GM18868 (cell line): ENCODE measurements around the gene ZDHHC11.
"Not testable (repeated sequence)": the region's sequence is repeated elsewhere in the genome, so short reads cannot be mapped to it uniquely, and the experiment has no call there.

ENCODE experiments used
- ATAC-seq: cut with Tn5 transposase; IDR thresholded peaks from one replicate; pipeline ENCODE4 v1.9.1; 2021; ENCODE audit warnings: mild to moderate bottlenecking, moderate library complexity; ENCODE audit not compliant: unreplicated experiment

The ZDHHC11 gene

DNA sequence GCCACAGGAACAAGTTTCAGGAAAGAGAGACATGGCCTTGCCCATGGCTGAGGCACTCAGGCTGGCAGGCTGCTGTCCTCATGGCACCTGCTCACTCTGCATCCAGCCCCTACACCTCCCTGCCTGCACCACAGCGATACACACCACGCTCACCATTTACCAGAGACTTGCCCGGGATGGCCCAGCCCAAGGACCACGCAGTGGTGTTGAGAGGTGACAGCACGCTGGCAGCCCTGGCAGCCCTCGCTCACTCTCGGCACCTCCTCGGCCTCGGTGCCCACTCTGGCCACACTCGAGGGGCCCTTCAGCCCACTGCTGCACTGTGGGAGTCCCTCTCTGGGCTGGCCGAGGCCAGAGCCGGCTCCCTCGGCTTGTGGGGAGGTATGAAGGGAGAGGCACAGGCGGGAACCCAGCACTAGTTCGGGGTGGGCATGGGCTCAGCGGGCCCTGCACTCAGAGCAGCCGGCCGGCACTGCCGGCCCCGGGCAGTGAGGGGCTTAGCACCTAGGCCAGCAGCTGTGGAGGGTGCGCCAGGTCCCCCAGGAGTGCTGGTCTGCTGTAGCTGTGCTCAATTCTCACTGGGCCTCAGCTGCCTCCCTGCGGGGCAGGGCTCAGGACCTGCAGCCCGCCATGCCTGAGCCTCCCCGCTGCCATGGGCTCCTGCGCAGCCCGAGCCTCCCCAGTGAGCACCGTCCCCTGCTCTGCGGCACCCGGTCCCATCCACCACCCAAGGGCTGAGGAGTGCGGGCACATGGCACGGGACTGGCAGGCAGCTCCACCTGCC lies 86.6 kb downstream of the ZDHHC11 start:
- no peak for ATAC-seq

GRCh38 chr5:763397-763796 lies 87.4 kb downstream of the ZDHHC11 start:
- ATAC-seq, result no peak

DNA sequence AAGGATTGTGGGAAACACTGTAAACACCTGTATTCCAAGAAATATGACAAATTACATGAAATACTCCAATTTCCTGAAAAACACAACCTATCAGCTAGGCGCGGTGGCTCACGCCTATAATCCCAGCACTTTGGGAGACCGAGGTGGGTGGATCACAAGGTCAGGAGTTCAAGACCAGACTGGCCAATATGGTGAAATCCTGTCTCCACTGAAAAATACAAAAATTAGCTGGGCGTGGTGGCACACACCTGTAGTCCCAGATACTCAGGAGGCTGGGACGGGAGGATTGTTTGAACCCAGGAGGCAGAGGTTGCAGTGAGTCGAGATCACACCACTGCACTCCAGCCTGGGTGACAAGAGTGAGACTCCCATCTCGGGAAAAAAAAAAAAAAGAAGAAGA lies 87.8 kb downstream of the ZDHHC11 start:
- ATAC-seq, result not testable (repeated sequence)

DNA sequence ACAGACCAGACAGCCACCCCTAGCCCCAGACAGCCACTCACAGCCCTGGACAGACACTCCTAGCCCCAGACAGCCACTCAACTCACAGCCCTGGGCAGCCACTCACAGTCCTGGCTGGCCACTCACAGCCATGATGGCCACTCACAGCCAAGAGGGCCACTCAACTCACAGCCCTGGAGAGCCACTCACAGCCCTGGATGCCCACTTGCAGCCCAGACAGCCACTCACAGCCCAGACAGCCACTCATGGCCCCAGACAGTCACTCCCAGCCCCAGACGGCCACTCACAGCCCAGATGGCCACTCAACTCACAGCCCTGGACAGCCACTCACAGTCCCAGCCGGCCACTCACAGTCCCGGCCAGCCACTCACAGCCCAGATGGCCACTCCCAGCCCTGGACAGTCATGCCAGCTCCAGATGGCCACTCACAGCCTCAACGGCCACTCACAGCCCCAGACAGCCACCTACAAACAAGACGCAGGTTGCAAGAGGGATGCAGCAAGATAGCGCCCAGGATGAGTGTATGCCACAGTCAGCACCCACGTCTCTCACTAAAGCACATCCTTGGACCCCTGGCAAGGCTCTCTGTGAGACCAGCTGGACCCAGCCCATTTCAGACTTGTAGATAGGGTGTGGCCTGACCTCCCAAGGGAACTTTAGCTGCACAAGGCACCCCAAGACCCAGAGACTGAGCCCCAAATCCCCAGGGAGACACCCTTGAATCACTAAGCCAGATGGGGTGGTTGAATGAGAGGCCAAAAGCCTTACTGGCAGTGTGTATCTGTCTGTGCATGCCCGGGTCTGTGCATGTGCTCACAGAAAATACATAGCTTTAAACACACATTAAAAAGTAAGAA lies 88.7 kb downstream of the ZDHHC11 start:
- no peak for ATAC-seq

DNA sequence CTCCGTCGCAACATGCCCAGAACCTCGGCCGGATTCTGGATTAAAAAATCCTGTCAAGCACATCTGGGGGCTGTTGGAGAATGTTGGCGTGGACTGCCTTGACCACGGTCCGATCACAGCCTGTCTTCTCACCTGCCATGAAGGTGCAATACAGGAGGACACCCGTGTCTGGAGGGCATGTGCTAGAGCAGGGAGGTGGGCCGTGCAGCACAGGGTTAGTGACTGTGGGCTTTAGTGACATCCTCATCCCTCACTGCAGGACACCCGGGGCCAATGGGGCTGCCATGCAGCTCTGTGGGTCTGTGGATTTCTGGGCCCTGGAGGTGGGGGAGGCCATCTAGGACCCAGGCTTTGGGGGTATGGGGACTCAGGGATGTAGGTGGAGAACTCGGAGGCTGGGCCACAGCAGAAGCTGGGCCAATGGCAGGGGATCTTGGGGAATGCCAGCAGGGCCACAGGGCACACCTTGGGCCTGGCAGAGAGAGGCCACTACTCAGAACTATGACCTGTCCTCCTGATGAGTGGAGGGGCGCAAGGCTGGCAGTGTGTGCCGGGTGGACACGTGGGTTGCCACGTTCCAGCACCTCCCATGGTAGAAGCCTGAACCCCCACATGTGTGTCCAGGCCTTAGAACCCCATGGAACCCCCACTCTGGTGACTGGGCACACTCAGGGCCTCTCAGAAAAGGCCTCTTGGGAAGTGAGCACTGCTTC lies 89.6 kb downstream of the ZDHHC11 start:
- ATAC-seq, result no peak

GRCh38 chr5:760363-761058 lies 90.3 kb downstream of the ZDHHC11 start:
- ATAC-seq, result no peak

DNA sequence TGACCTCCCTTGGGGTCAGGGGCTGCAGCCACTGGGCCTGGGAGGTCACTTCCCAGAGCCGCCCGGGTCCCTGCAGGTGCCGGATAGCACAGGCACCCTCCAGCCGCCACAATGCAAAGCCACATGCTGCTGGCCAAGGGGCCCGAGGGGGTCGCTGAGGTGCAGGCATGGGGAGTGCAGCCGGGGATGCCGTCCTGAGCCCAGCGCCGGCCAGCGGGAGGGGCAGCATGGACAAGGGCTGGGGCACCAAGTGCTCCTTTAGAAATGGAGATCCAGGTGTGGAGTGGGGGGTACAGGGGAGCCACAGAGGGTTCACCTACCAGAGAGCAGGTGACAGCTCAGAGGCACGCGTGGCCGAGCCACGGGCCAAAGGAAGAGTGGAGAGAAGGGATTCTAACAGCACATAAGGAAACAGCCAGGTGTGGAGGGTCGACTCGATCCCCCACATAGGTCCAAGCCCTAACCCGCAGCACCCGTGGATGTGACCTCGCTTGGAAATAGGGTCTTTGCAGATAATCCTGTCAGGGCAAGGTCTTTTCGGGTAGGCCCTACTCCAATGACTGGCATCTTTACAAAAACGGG lies 90.9 kb downstream of the ZDHHC11 start:
- no peak for ATAC-seq

DNA sequence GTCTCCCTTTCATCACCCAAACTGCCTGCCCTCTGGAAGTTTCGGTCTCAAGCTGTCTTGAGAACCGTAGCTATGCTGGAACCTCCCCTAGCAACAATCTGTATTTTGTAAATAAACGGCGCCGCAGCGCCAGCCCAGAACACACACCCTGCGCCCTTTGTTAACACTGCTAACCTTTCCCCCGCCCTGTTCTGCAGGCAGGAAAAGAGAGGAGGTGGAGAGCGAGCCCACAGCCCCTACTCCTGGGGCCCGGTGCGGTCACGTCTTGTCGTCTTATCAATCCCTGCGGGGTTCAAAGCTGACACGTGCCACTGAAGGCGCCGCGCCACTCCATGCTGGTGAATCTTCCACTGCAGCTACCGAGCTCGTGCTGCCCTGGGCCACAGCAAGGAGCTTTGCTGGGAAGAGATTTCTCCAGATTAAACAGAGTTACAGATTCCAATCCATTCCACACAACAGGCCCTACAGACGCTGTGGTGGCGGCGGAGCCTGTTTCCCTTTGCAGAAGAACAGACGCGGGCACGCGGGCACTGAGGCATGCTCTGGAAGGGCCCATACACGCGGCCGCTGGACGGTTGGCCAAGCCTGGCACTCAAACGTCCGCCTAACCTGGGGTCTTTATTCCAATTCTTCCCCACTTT lies 91.6 kb downstream of the ZDHHC11 start:
- ATAC-seq, result no peak

- ATAC-seq, result no peak
Measured at GRCh38 chr5:758698-759053, 92.1 kb downstream of the ZDHHC11 start.

DNA sequence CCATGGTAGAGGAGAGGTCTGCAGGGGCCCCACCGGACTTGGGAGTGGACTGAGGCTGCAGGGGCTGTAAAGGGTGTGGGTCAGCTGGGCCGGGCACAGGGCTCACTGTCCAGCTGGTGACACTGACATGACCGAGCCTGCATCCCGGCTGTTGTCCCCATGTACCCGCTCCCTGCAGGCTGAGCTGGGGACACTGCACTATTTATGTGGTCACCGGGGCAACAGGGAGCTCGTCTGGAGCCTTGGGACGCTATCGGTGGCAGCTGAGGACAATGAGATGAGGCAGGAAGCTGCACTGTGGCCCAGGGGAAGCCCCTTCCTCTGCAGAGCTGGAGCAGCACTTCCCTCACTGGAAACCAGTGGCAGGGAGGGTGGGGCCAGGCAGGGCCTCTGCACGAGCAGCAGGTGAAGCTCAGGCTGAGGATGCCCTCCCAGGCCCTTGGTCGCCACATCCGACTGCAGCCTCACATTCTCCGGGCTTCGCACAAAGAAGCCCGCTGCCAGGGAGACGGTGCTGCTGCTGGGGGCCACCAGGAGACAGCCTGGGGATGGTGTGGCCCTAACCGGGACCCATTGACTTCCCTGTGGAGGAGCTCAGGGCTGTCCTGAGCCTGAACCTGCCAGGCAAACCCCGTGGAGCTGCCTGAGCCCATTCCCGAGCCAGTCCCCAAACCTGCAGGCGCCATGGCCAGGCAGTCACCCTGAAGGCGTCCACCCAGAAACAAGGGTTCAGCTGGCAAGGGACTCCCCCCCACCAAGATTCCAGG lies 92.7 kb downstream of the ZDHHC11 start:
- no peak for ATAC-seq

DNA sequence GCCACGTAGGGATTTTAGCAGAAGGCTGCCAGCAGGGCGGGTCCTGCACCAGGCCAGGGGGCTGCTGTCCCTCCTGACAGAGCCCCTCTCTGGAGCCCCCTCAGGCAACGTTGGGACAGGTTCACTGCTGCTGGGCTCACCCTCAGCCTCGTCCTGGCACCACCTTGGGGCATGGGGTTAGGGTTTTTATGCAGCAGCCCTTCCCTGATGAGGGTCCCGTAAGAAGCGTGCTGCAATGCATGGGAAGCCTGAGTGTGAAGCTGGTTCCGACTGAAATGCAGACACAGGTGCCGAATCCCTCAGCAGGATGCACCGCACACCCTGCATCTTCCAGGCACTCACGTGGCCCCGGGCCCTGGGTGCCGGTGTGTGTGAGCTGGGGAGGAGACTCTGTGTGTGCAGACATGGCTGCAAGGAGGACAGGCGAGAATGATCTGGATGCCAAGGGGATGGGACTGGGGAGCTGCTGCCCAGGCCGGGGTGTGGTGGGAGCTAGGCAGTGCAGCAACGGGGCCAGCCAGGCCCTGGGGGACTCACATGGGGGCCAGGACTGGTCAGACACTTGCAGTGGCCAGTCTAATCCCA lies 93.3 kb downstream of the ZDHHC11 start:
- no peak for ATAC-seq

DNA sequence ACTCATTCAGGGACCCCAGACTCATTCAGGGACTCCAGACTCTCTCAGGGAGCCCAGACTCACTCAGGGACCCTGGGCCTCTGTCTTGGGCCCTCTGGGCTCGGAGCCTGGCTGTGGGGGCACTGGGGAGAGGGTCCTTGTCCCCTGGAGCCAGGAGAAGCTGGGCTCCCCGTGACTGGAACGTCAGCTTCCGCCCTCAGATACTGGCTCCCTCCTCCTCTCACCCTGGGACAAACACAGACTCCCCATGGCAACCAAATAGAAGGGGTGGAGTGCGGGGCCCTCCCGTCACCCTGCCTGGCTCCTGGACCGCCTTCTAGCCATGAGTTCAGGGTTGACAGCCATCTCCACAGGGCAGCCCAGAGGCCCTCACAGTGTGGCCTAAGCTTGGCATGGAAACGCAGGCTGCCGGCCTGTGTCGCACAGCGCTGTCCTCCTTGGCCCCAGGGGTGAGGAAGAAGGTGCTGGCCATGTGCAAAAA lies 93.9 kb downstream of the ZDHHC11 start:
- ATAC-seq, result no peak

DNA sequence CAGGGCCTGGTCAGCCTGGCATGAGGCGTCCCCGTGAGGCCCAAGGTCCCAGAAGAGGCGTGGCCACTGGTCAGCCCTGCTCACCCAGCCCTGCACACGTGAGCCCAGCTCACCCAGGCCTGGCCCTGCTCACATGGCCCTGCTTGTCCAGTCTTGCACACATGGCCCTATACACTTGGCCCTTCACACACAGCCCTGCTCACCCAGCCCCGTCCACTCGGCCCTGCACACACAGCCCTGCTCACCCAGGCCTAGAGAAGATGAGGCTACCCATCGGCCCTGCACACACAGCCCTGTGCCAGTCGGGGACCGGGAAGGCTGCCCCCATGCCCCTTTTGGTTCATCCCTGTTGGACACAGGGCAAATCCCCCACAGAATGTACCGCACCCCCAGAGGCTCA lies 94.6 kb downstream of the ZDHHC11 start:
- ATAC-seq, result no peak

- ATAC-seq, result not testable (repeated sequence)
Measured at GRCh38 chr5:754143-754632, 96.6 kb downstream of the ZDHHC11 start.

GRCh38 chr5:753567-754142 lies 97.1 kb downstream of the ZDHHC11 start:
- ATAC-seq, result not testable (repeated sequence)

DNA sequence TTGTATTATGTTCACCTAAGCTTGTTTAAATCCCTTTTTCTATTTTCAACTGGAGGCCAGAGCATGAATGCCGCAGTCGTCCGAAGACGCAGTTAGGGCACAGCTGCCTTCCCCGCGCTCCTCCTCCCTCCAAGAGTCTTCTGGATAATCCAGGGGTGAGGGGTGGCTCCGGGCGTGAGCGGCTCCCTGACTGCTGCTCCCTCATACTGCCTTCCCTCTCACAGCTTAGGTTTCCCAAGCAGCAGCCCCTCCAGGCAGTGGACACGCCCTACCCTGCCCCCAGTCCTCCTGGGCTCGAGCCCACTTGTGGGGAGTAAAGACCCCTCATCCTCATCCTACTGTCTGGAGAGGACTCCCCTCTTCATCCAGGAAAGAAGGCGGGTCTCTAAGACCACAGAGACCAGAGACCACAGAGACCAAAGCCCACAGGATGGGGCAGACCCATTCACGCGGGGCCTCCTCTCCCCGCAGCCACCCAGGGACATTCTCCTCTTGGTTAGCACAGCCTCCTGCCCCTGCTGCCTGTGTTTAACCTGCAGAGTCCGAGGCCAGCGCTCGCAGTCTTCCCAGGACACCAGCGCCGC lies 98.2 kb downstream of the ZDHHC11 start:
- ATAC-seq, result not testable (repeated sequence)

- ATAC-seq, result not testable (repeated sequence)
Measured at GRCh38 chr5:751992-752391, 98.8 kb downstream of the ZDHHC11 start.

DNA sequence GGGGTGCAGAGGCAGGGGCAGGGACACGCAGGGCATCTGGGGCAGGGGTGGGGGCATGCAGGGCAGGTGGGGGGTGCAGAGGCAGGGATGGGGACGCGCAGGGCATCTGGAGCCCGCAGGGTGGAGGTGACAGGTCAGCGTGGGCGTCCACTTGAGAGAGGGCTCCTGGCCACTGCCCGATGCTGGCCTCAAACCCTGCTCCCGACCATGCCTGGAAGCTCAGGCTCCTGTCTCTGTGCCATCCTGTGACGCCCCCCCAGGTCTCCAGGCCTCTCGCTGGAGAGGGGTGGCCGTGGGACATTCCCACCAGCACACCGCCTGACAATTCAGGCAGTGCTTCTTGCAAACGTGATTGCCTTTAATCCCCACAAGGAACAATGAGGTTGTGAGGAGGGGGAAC lies 99.3 kb downstream of the ZDHHC11 start:
- no peak for ATAC-seq
